Nephron (organoid): ENCODE measurements around the gene CRIP1.
A peak's percentile ranks its signal among the peaks of the same experiment; 100 is the strongest.

Experiments
- H3K27ac Mint-ChIP-seq, 3 experiments: 2 replicates each; pipeline ENCODE4 v1.8.0; 2020; ENCODE audit warnings: mixed read lengths in 3 of 3, mild to moderate bottlenecking in 2 of 3, moderate library complexity in 1 of 3
- H3K27me3 Mint-ChIP-seq: 2 replicates; pipeline ENCODE4 v1.8.0; 2021; ENCODE audit warnings: low read depth, mild to moderate bottlenecking, moderate library complexity, mixed read lengths
- H3K36me3 Mint-ChIP-seq: 2 replicates; pipeline ENCODE4 v1.8.0; 2020; ENCODE audit warnings: low read depth, mixed read lengths
- H3K4me1 Mint-ChIP-seq: 2 replicates; pipeline ENCODE4 v1.8.0; 2020; ENCODE audit warnings: mixed read lengths
- H3K4me3 Mint-ChIP-seq, 3 experiments: 2 replicates each; pipeline ENCODE4 v1.8.0; 2020; ENCODE audit warnings: mild to moderate bottlenecking in 3 of 3, mixed read lengths in 3 of 3, moderate library complexity in 2 of 3
- H3K9me3 Mint-ChIP-seq: 2 replicates; pipeline ENCODE4 v1.8.0; 2020; ENCODE audit warnings: mixed read lengths
- CTCF ChIP-seq, 3 experiments: fragments of 200-600 bp; sonication (generic); IDR thresholded peaks; one replicate each; pipeline ENCODE4 v1.5.0; 2021; ENCODE audit warnings: antibody characterized with exemption in 3 of 3; ENCODE audit not compliant: unreplicated experiment in 3 of 3

Gene CRIP1

DNA sequence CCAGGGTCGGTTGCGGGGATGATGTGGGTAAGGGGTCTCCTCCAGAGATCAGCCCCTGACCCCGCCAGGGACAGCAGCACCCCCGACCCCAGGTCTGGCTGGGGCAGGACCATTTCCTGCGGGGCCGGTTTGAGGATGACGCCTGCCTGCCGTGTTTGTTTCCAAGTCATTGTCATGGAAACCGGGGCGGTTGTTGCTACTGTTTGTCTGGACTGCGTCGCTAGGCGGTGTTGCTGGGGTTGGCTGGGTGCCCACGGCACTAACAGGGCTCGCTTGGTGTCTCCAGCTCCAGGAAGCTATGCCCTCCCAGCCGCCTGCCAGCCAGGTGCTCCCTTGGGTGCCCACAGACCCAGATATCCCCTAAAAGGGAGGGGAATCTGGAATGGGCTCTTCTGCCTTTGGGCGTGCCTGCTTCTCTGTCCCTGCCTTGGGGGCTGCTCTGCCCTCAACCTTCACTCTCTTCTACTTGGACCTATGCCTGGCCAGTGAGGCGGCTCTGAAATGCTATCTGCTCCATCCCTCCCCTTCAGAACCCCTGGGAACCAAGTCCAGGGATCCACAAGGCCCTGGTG is 4.7 kb upstream of the CRIP1 start:
- H3K9me3 Mint-ChIP-seq, result no peaks in the 10 kb centered on the region
- H3K36me3 Mint-ChIP-seq, result no peaks in the 10 kb centered on the region
- no peak for TF ChIP-seq CTCF (IDR thresholded peaks at IDR 0.05; ENCODE audit: unreplicated experiment in 3 of 3)
- H3K4me1 Mint-ChIP-seq, result peaks cover 32% of the 10 kb centered on the region
- H3K27me3 Mint-ChIP-seq, result peaks cover 64% of the 10 kb centered on the region
- H3K27ac Mint-ChIP-seq, result peak overlapping the region; percentile 75 to 98 (median 97)
- H3K4me3 Mint-ChIP-seq, result peak overlapping the region; percentile 60 to 74 (median 71)

- peaks cover 58% of the 10 kb centered on the region for H3K27me3 Mint-ChIP-seq
- H3K9me3 Mint-ChIP-seq, result no peaks in the 10 kb centered on the region
- peak overlapping the region; percentile 75 to 98 (median 97) for H3K27ac Mint-ChIP-seq
- TF ChIP-seq CTCF (IDR thresholded peaks at IDR 0.05; ENCODE audit: unreplicated experiment in 3 of 3), result no peak
- H3K4me3 Mint-ChIP-seq, result peak overlapping the region; percentile 60 to 74 (median 71)
- H3K4me1 Mint-ChIP-seq, result peaks cover 27% of the 10 kb centered on the region
- H3K36me3 Mint-ChIP-seq, result no peaks in the 10 kb centered on the region
Observed at GRCh38 chr14:105482486-105483110, 4.1 kb upstream of the CRIP1 start.

DNA sequence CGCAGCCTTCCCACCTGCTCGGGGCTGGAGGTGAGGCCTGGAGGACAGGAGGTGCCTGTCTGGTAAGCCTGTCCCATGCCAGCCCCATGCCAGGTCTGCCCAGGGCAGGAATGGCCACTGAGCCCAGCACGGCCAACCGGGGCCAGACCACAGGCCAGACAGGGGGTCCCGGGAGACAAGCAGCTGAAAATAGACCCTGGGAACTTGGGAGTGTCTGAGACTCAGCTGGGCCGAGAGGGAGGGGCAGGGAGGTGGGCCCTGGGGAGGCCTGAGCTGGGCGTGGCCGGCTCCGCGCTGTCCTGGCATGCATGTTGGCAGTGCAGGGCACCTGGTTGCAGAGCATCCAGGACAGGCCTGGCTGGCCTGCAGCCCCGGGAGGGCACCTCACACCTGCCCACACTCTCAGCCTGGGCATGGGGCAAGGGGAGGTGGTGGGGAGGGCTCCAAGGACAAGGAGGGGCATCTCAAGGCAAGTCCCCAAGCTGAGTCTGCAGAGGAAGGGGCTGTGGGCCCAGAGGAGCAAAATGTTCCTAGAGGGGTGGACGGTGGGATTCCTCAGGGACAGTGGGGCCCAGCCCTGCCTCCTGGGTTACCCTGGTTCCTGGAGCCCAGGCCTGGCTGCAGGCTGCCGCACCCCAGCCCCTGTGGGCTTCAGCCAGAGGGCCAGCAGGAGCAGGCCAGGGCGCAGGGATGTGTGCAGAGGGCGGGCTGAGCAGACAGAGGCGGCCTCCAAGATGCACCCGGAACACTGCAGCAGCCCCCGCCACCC is 3.2 kb upstream of the CRIP1 start:
- H3K4me3 Mint-ChIP-seq, result no peak overlapping the region
- no peak for TF ChIP-seq CTCF (IDR thresholded peaks at IDR 0.05; ENCODE audit: unreplicated experiment in 3 of 3)
- H3K27me3 Mint-ChIP-seq, result peaks cover 64% of the 10 kb centered on the region
- H3K27ac Mint-ChIP-seq, result no peak overlapping the region
- no peaks in the 10 kb centered on the region for H3K36me3 Mint-ChIP-seq
- no peaks in the 10 kb centered on the region for H3K9me3 Mint-ChIP-seq
- peaks cover 27% of the 10 kb centered on the region for H3K4me1 Mint-ChIP-seq

- Mint-ChIP-seq H3K27me3 (peaks cover 67% of the 10 kb centered on the region), H3K4me3 (peak overlapping the region in 2 of 3 experiments; percentile 4 to 73), H3K36me3 (no peaks in the 10 kb centered on the region), H3K27ac (peak overlapping the region in 2 of 3 experiments; percentile 44 to 51), H3K4me1 (peaks cover 28% of the 10 kb centered on the region), H3K9me3 (no peaks in the 10 kb centered on the region)
- TF ChIP-seq CTCF (IDR thresholded peaks at IDR 0.05; ENCODE audit: unreplicated experiment in 3 of 3), result no peak
Observed at GRCh38 chr14:105484069-105484996, 2.4 kb upstream of the CRIP1 start.

DNA sequence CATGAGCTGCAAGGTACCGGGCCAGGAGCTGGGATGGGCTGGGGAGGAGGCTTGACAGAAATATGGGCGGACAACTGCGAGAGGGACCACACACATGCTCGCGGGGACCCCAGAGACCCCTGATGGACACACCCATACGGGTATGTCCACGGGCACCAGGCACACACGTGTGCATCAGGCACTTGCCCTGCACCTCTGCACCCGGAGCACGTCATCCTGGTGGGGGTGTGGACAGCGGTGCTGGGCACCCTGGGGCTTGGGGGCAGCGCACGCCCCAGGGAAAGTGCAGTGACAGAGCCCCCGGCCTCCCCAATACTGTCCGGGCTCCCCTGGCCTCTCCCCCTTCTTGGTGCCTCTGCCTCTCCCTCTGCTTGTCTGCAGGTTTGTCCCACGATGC is 1.7 kb upstream of the CRIP1 start:
- no peak for TF ChIP-seq CTCF (IDR thresholded peaks at IDR 0.05; ENCODE audit: unreplicated experiment in 3 of 3)
- no peak overlapping the region for H3K4me3 Mint-ChIP-seq
- no peaks in the 10 kb centered on the region for H3K9me3 Mint-ChIP-seq
- H3K36me3 Mint-ChIP-seq, result no peaks in the 10 kb centered on the region
- H3K27me3 Mint-ChIP-seq, result peaks cover 65% of the 10 kb centered on the region
- peaks cover 30% of the 10 kb centered on the region for H3K4me1 Mint-ChIP-seq
- H3K27ac Mint-ChIP-seq, result peak overlapping the region in 1 of 3 experiments; percentile 51
